ENCODE measurements around the gene CUL3.

DNA sequence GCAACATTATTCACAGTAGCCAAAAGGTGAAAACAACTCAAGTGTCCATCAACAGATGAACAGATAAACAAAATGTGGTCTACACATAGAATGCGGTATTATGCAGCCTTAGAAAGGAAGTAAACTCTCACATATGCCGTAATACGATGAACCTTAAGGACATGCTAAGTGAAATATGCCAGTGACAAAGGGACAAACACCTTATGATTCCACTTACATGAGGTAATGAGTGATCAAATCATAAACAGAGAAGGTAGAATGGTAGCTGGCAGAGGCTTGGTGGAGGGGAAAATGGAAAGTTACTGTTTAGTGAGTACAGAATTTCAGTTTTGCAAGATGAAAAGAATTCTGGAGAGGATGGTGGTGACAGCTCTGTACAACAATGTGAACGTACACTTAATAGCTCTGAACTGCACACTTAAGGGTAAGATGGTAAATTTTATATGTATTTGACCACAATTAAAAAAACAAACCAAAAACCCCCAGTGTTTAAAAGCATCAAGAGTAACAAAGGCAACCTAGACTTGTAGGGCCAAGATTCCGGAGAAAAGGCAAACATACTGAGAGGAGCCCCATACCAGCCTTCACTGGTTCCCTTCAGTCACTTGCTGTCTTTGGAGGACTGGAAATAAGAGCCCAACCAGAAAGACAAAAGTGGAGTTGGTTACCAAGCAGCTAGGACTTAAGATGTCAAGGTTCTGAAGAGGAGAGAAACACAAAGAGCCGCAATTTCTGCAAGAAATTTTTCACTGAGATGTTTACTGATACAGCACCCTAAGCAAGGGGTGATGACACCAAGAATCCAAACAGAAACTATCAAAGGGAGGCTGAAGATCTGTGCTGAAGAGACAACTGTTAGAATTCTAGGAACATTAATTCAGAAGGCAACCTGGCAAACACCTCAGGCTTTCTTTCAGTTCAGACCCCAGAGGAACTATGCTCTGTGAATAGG lies 61.3 kb downstream of the CUL3 start:
- TF ChIP-seq, protein P1, sequence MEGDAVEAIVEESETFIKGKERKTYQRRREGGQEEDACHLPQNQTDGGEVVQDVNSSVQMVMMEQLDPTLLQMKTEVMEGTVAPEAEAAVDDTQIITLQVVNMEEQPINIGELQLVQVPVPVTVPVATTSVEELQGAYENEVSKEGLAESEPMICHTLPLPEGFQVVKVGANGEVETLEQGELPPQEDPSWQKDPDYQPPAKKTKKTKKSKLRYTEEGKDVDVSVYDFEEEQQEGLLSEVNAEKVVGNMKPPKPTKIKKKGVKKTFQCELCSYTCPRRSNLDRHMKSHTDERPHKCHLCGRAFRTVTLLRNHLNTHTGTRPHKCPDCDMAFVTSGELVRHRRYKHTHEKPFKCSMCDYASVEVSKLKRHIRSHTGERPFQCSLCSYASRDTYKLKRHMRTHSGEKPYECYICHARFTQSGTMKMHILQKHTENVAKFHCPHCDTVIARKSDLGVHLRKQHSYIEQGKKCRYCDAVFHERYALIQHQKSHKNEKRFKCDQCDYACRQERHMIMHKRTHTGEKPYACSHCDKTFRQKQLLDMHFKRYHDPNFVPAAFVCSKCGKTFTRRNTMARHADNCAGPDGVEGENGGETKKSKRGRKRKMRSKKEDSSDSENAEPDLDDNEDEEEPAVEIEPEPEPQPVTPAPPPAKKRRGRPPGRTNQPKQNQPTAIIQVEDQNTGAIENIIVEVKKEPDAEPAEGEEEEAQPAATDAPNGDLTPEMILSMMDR (IDR thresholded peaks at IDR 0.05): no peak
- TF ChIP-seq POLR2A (IDR thresholded peaks at IDR 0.05) (no peak), EP300 (IDR thresholded peaks at IDR 0.05) (no peak)

All from stomach (tissue), 4 donors.